Parathyroid adenoma (tissue), 2 donors: Measurements from ENCODE around the gene NRP2.
A peak's percentile ranks its signal among the peaks of the same experiment; 100 is the strongest.

ENCODE experiments used
- H2AFZ ChIP-seq: fragments of 300-600 bp; sonication (generic); one replicate; pipeline ENCODE4 v1.7.0; 2017; ENCODE audit warnings: antibody characterized with exemption, mild to moderate bottlenecking
- H3K27ac ChIP-seq: fragments of 300-600 bp; sonication (generic); one replicate; pipeline ENCODE4 v1.7.0; 2017
- H3K27me3 ChIP-seq: fragments of 300-600 bp; sonication (generic); one replicate; pipeline ENCODE4 v1.7.0; 2017; ENCODE audit warnings: low read length; ENCODE audit not compliant: control insufficient read depth, insufficient read depth
- H3K36me3 ChIP-seq: fragments of 300-600 bp; sonication (generic); one replicate; pipeline ENCODE4 v1.7.0; 2017; ENCODE audit warnings: low read length; ENCODE audit not compliant: control insufficient read depth, insufficient read depth
- H3K4me1 ChIP-seq: fragments of 300-600 bp; sonication (generic); one replicate; pipeline ENCODE4 v1.7.0; 2017; ENCODE audit warnings: control low read depth
- H3K4me2 ChIP-seq: fragments of 300-600 bp; sonication (generic); one replicate; pipeline ENCODE4 v1.7.0; 2017; ENCODE audit warnings: low read length
- H3K4me3 ChIP-seq: fragments of 300-600 bp; sonication (generic); one replicate; pipeline ENCODE4 v1.7.0; 2017; ENCODE audit warnings: low read depth, low read length
- H3K79me2 ChIP-seq: fragments of 300-600 bp; sonication (generic); one replicate; pipeline ENCODE4 v1.7.0; 2017; ENCODE audit warnings: control low read depth
- H3K9ac ChIP-seq: fragments of 300-600 bp; sonication (generic); one replicate; pipeline ENCODE4 v1.7.0; 2017; ENCODE audit warnings: mild to moderate bottlenecking
- H3K9me3 ChIP-seq: fragments of 300-600 bp; sonication (generic); one replicate; pipeline ENCODE4 v1.7.0; 2017; ENCODE audit warnings: low read length; ENCODE audit not compliant: control insufficient read depth
- CTCF ChIP-seq: fragments of 300-600 bp; sonication (generic); IDR thresholded peaks from one replicate; pipeline ENCODE4 v1.7.0; 2017; ENCODE audit warnings: antibody characterized with exemption, mild to moderate bottlenecking
- donor health status: primary hyperparathyroidism.

Gene NRP2

GRCh38 chr2:205763708-205764211 is 81.5 kb downstream of the NRP2 start:
- Histone ChIP-seq H2AFZ (no peak overlapping the region), H3K4me1 (peaks cover 7% of the 10 kb centered on the region), H3K9me3 (no peaks in the 10 kb centered on the region), H3K36me3 (no peaks in the 10 kb centered on the region), H3K4me3 (no peak overlapping the region), H3K9ac (no peak overlapping the region), H3K27me3 (no peaks in the 10 kb centered on the region), H3K79me2 (no peaks in the 10 kb centered on the region), H3K27ac (no peak overlapping the region), H3K4me2 (peak overlapping the region; percentile 40)
- peak; percentile 43 for TF ChIP-seq CTCF

GRCh38 chr2:205764270-205764746 is 82.0 kb downstream of the NRP2 start:
- H3K4me2 ChIP-seq = no peak overlapping the region
- H3K9me3 ChIP-seq = no peaks in the 10 kb centered on the region
- no peaks in the 10 kb centered on the region for H3K36me3 ChIP-seq
- no peak overlapping the region for H2AFZ ChIP-seq
- no peaks in the 10 kb centered on the region for H3K27me3 ChIP-seq
- peaks cover 7% of the 10 kb centered on the region for H3K4me1 ChIP-seq
- no peaks in the 10 kb centered on the region for H3K79me2 ChIP-seq
- H3K9ac ChIP-seq = no peak overlapping the region
- H3K27ac ChIP-seq = no peak overlapping the region
- TF ChIP-seq CTCF = no peak
- no peak overlapping the region for H3K4me3 ChIP-seq

- Histone ChIP-seq H3K79me2 (no peaks in the 10 kb centered on the region), H3K27ac (no peak overlapping the region), H3K4me1 (peaks cover 7% of the 10 kb centered on the region), H3K36me3 (no peaks in the 10 kb centered on the region), H3K4me2 (no peak overlapping the region), H3K4me3 (no peak overlapping the region), H3K9me3 (no peaks in the 10 kb centered on the region), H2AFZ (no peak overlapping the region), H3K9ac (no peak overlapping the region), H3K27me3 (no peaks in the 10 kb centered on the region)
- no peak for TF ChIP-seq CTCF
Measured at GRCh38 chr2:205765151-205765550, 82.8 kb downstream of the NRP2 start.

GRCh38 chr2:205766779-205767359 is 84.6 kb downstream of the NRP2 start:
- Histone ChIP-seq H2AFZ (no peak overlapping the region), H3K79me2 (no peaks in the 10 kb centered on the region), H3K27me3 (no peaks in the 10 kb centered on the region), H3K4me1 (peaks cover 7% of the 10 kb centered on the region), H3K36me3 (no peaks in the 10 kb centered on the region), H3K4me2 (no peak overlapping the region), H3K9me3 (no peaks in the 10 kb centered on the region), H3K4me3 (no peak overlapping the region), H3K27ac (no peak overlapping the region), H3K9ac (no peak overlapping the region)
- peak; percentile 78 for TF ChIP-seq CTCF

- Histone ChIP-seq H3K4me2 (no peak overlapping the region), H3K4me3 (no peak overlapping the region), H3K4me1 (peaks cover 7% of the 10 kb centered on the region), H2AFZ (no peak overlapping the region), H3K9ac (no peak overlapping the region), H3K79me2 (no peaks in the 10 kb centered on the region), H3K27ac (no peak overlapping the region), H3K27me3 (no peaks in the 10 kb centered on the region), H3K9me3 (no peaks in the 10 kb centered on the region), H3K36me3 (no peaks in the 10 kb centered on the region)
- no peak for TF ChIP-seq CTCF
Measured at GRCh38 chr2:205767617-205768016, 85.3 kb downstream of the NRP2 start.
